Skeletal muscle tissue (tissue), 4 donors: ENCODE data around the gene RARS2. TPM values are rescaled to one million over a fixed set of nuclear protein-coding genes. Genes with fewer than 3 reads are reported as not detected.

Experiments used
- H3K27ac ChIP-seq: one replicate; pipeline ENCODE4 v1.7.0; 2013; ENCODE audit warnings: mild to moderate bottlenecking, low read depth, low read length, inconsistent platforms
- H3K27me3 ChIP-seq, 3 donors: one replicate each; pipeline ENCODE4 v1.7.0; 2013; ENCODE audit warnings: low read length in 3 of 3; ENCODE audit not compliant: control insufficient read depth in 3 of 3, insufficient read depth in 3 of 3
- H3K36me3 ChIP-seq, 3 donors: one replicate each; pipeline ENCODE4 v1.7.0; 2013; ENCODE audit warnings: low read length in 3 of 3; ENCODE audit not compliant: control insufficient read depth in 3 of 3, insufficient read depth in 3 of 3
- H3K4me1 ChIP-seq, 3 donors: one replicate each; pipeline ENCODE4 v1.7.0; 2013; ENCODE audit warnings: low read length in 3 of 3, mild to moderate bottlenecking in 3 of 3; ENCODE audit not compliant: control insufficient read depth in 3 of 3, insufficient read depth in 3 of 3
- H3K4me3 ChIP-seq, 3 donors: one replicate each; pipeline ENCODE4 v1.7.0; 2013; ENCODE audit warnings: low read length in 3 of 3
- H3K9ac ChIP-seq, 3 donors: one replicate each; pipeline ENCODE4 v1.7.0; 2013; ENCODE audit warnings: low read length in 3 of 3, mild to moderate bottlenecking in 3 of 3, moderate library complexity in 2 of 3, low read depth in 1 of 3
- H3K9me3 ChIP-seq, 3 donors: one replicate each; pipeline ENCODE4 v1.7.0; 2013; ENCODE audit warnings: low read length in 3 of 3; ENCODE audit not compliant: control insufficient read depth in 3 of 3
- total RNA-seq: library from RNA; depleted of rRNA; stranded (reverse); fragments of >200 nt; gene quantifications from one replicate; pipeline ENCODE4 v1.2.3, GENCODE V29; 2014
- donor health status: Osteomylitis.

The RARS2 gene
- total RNA-seq, 1 donor from 2014 or later, result 31.8 TPM

GRCh38 chr6:87575423-87575822 is 14.4 kb downstream of the RARS2 start:
- Histone ChIP-seq H3K9ac (no peak overlapping the region), H3K4me1 (peaks cover 0 to 5% (median 0%) of the 10 kb centered on the region in 3 donors), H3K27ac (no peak overlapping the region), H3K36me3 (peaks cover 0 to 5% (median 0%) of the 10 kb centered on the region in 3 donors), H3K9me3 (no peaks in the 10 kb centered on the region), H3K4me3 (no peak overlapping the region), H3K27me3 (no peaks in the 10 kb centered on the region)

GRCh38 chr6:87574237-87574804 is 15.5 kb downstream of the RARS2 start:
- Histone ChIP-seq H3K27ac (no peak overlapping the region), H3K9ac (no peak overlapping the region), H3K27me3 (no peaks in the 10 kb centered on the region), H3K36me3 (peaks cover 0 to 2% (median 0%) of the 10 kb centered on the region in 3 donors), H3K9me3 (no peaks in the 10 kb centered on the region), H3K4me3 (no peak overlapping the region), H3K4me1 (peaks cover 0 to 5% (median 0%) of the 10 kb centered on the region in 3 donors)

- Histone ChIP-seq H3K27ac (no peak overlapping the region), H3K9me3 (no peaks in the 10 kb centered on the region), H3K4me1 (peaks cover 0 to 5% (median 0%) of the 10 kb centered on the region in 3 donors), H3K36me3 (peaks cover 0 to 2% (median 0%) of the 10 kb centered on the region in 3 donors), H3K4me3 (no peak overlapping the region), H3K27me3 (no peaks in the 10 kb centered on the region), H3K9ac (no peak overlapping the region)
Measured at GRCh38 chr6:87573307-87574024, 16.3 kb downstream of the RARS2 start.

- Histone ChIP-seq H3K27ac (no peak overlapping the region), H3K4me3 (no peak overlapping the region), H3K9ac (no peak overlapping the region), H3K4me1 (peaks cover 0 to 5% (median 0%) of the 10 kb centered on the region in 3 donors), H3K9me3 (no peaks in the 10 kb centered on the region), H3K36me3 (peaks cover 0 to 2% (median 2%) of the 10 kb centered on the region in 3 donors), H3K27me3 (no peaks in the 10 kb centered on the region)
Measured at GRCh38 chr6:87572883-87573282, 16.9 kb downstream of the RARS2 start.

GRCh38 chr6:87572021-87572420 is 17.8 kb downstream of the RARS2 start:
- no peak overlapping the region for H3K27ac ChIP-seq
- no peaks in the 10 kb centered on the region for H3K27me3 ChIP-seq

GRCh38 chr6:87561017-87561416 is 28.8 kb downstream of the RARS2 start:
- no peaks in the 10 kb centered on the region for H3K27me3 ChIP-seq
- peaks cover 13 to 24% (median 21%) of the 10 kb centered on the region in 3 donors for H3K36me3 ChIP-seq
- no peaks in the 10 kb centered on the region for H3K4me1 ChIP-seq
- H3K9ac ChIP-seq, result no peak overlapping the region
- H3K27ac ChIP-seq, result no peak overlapping the region
- no peak overlapping the region for H3K4me3 ChIP-seq
- H3K9me3 ChIP-seq, result no peaks in the 10 kb centered on the region

More at GRCh38 chr6:87572021-87572420, 17.8 kb downstream of the RARS2 start:
- Histone ChIP-seq H3K4me1 (peaks cover 0 to 5% (median 0%) of the 10 kb centered on the region in 3 donors), H3K9ac (no peak overlapping the region), H3K9me3 (no peaks in the 10 kb centered on the region), H3K36me3 (peaks cover 0 to 2% (median 1%) of the 10 kb centered on the region in 3 donors), H3K4me3 (no peak overlapping the region)

GRCh38 chr6:87558446-87558845 is 31.3 kb downstream of the RARS2 start:
- Histone ChIP-seq H3K36me3 (peaks cover 7 to 37% (median 32%) of the 10 kb centered on the region in 3 donors), H3K9me3 (no peaks in the 10 kb centered on the region), H3K4me1 (no peaks in the 10 kb centered on the region), H3K4me3 (no peak overlapping the region), H3K27ac (no peak overlapping the region), H3K27me3 (no peaks in the 10 kb centered on the region), H3K9ac (no peak overlapping the region)

- H3K36me3 ChIP-seq, result peaks cover 2 to 25% (median 23%) of the 10 kb centered on the region in 3 donors
- H3K4me3 ChIP-seq, result no peak overlapping the region
- no peaks in the 10 kb centered on the region for H3K9me3 ChIP-seq
- H3K4me1 ChIP-seq, result no peaks in the 10 kb centered on the region
- H3K27ac ChIP-seq, result no peak overlapping the region
- H3K27me3 ChIP-seq, result no peaks in the 10 kb centered on the region
- H3K9ac ChIP-seq, result no peak overlapping the region
Measured at GRCh38 chr6:87555506-87555905, 34.3 kb downstream of the RARS2 start.

- Histone ChIP-seq H3K4me3 (no peak overlapping the region), H3K9ac (no peak overlapping the region), H3K4me1 (no peaks in the 10 kb centered on the region), H3K27me3 (no peaks in the 10 kb centered on the region), H3K27ac (no peak overlapping the region), H3K9me3 (no peaks in the 10 kb centered on the region), H3K36me3 (peaks cover 0 to 19% (median 17%) of the 10 kb centered on the region in 3 donors)
Measured at GRCh38 chr6:87553159-87553765, 36.5 kb downstream of the RARS2 start.

- Histone ChIP-seq H3K9ac (no peak overlapping the region), H3K4me1 (no peaks in the 10 kb centered on the region), H3K27me3 (no peaks in the 10 kb centered on the region), H3K4me3 (no peak overlapping the region), H3K27ac (no peak overlapping the region), H3K36me3 (peaks cover 0 to 17% (median 17%) of the 10 kb centered on the region in 3 donors), H3K9me3 (no peaks in the 10 kb centered on the region)
Measured at GRCh38 chr6:87551799-87552198, 38.0 kb downstream of the RARS2 start.
